HG02610 (cell line): ENCODE measurements around the gene C10orf105.

Experiments
- ATAC-seq: cut with Tn5 transposase; IDR thresholded peaks from one replicate; pipeline ENCODE4 v1.9.1; 2021; ENCODE audit warnings: mild to moderate bottlenecking, moderate library complexity; ENCODE audit not compliant: unreplicated experiment

C10orf105 gene, protein sequence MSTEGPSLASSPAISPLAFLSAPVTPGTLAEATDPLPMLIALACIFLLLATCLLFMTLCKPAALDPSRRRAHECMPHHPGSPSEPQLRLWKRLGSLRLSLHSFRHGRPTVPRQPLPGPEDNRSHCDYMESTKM

GRCh38 chr10:71719464-71720201 is at the start of gene C10orf105:
C10orf105 (minus strand) TSS chr10:71719778; CDS start chr10:71716337, 3,441 bp downstream.
- ATAC-seq = no peak

- ATAC-seq = no peak
Observed at GRCh38 chr10:71767420-71768035, 48.0 kb upstream of the C10orf105 start.

DNA sequence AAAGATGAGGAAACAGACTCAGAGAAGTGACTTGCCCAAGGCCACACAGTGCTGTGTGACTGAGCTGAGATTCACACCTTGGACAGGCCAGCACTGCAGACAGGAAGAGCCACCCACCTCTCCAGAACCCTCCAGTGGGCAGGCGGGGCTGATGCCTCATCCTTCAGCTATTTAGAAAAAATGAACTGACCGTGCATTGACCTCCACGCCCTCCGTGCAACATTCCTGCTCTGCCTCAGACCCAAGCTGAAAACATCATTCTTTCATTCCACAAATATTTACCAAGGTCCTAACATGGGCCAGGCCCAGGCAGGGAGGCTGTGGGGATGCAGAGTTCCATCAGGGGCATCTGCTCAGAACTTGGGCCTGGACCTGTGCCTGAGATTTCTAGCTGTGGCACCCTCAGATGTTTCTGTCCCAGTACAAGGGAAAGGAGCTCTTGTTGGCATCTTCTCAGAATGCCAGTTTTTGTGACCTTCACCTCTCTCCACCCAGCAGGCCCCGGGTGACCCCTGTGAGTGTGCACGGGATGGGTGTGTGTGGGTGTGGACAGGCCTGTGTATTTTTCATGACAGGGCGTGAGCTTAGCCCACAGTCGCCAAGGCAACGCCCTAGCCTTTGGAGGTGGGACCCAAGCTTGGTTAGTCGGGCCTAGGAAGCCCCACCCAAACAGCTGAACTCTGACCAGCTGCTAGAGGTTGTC is 47.3 kb upstream of the C10orf105 start:
- no peak for ATAC-seq

GRCh38 chr10:71765906-71766716 is 46.5 kb upstream of the C10orf105 start:
- no peak for ATAC-seq

DNA sequence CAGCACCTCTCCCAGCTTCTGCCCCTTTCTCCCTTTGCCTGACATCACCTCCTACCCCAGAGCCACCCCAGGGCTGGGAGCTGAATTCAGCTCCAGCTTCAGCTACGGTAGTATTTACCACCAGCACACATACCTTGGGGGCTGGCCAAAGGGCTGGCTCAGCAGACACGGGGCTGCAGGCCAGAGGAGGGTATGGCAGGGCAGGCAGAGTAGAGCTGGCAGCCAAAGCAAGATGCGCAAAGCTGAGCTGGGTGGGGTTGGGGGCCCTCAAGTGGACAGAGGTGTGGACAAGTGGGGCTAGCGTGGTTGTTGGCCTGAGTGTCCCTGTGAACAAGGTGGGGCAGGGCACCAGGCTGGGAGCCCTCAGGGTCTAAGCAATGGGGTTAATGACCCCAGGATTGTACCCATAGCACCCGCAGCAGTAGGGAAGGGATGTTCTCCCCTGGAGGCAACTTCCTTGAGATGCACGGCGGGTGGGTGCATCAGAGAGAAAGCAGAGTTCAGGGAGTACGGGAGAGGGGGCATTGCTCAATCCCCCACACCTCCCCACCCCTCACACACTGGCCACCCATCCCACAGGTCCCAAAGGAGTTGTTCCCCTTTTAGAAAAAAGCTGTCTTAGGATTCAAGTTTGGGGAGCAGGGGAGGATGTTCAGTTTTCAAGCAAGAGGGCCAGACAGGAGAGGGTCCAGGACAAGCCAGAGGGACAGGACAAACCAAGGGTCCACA is 45.8 kb upstream of the C10orf105 start:
- no peak for ATAC-seq

DNA sequence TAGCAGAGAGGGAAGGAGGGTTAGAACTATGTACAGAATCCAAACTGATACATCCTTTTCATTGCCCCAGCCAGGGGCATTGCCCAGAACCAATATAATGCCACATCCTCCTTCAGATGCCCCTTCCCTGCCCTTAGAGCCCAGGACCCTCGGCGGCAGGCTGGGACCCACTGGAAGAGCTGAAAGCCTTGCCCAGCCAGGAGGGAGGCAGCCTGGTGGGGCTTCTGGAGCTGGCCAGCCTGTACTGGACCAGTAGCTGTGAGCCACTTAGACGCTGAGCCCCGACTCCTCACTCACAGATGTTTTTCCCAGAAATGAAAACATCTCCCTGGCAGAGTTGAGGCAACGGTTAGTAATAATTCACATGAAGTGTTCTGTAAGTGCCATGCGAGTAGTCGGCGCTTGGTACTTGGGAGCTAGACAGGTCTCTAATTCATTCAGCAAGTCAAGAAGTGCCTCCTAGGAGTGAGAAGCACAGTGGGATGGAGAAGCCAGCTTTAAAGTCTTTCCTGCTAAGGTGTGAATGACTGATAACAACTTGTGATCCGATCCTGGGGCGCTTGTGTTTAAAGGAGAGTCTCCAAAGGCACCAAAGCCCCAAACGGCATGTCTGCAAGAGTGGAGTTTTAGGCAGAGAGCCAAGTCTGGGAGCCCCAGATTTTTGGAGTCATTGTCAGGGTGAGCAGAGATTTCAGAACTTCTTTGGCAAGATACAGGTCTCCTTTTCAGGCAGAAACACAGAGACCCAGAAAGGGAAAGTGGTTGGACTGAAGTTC is 44.0 kb upstream of the C10orf105 start:
- ATAC-seq = no peak

- ATAC-seq = no peak
Observed at GRCh38 chr10:71762324-71762723, 42.7 kb upstream of the C10orf105 start.

- no peak for ATAC-seq
Observed at GRCh38 chr10:71761541-71762113, 42.0 kb upstream of the C10orf105 start.

DNA sequence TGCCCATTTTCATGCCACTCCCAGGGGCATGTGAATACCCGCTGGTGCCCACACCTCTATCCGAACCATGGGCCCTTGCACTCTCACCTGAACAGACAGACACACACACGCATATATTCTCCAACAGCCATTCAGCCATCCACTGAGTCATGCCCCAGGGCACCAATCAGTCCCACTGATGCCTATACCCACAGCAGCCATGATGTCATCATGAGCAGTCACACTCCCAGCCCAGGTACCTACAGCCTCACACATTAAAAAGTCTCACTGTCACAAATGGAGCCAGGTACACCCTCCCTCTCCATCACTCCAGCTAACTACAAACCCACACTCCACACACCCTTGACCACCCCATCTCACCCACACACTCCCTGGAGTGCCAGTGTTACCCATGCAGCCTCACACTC is 41.5 kb upstream of the C10orf105 start:
- no peak for ATAC-seq

DNA sequence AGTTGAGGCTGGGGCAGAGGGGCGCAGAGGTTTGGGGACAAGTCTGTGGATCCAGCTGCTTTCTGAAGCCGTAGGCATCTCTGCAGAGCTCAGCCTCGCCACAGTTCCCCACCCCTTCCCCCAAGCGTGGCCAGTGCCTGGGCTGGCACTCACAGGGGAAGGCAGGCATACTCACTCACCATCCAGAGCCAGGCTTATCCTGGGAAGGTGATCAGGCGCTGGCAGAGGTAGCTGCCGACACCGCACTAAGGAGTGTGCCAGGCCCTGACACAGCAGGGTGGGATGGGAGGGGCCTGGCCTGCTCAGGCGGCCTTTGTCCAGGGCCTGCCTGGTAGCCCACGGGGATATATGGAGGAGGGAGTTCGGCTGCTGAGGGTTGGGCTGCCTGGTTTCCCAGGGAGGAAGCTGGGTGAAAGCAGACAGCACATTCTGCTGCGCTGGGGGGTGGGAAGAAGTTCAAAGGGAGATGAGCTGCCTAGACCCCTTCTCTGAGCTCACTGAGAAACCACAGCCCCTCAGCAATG is 37.9 kb upstream of the C10orf105 start:
- no peak for ATAC-seq

DNA sequence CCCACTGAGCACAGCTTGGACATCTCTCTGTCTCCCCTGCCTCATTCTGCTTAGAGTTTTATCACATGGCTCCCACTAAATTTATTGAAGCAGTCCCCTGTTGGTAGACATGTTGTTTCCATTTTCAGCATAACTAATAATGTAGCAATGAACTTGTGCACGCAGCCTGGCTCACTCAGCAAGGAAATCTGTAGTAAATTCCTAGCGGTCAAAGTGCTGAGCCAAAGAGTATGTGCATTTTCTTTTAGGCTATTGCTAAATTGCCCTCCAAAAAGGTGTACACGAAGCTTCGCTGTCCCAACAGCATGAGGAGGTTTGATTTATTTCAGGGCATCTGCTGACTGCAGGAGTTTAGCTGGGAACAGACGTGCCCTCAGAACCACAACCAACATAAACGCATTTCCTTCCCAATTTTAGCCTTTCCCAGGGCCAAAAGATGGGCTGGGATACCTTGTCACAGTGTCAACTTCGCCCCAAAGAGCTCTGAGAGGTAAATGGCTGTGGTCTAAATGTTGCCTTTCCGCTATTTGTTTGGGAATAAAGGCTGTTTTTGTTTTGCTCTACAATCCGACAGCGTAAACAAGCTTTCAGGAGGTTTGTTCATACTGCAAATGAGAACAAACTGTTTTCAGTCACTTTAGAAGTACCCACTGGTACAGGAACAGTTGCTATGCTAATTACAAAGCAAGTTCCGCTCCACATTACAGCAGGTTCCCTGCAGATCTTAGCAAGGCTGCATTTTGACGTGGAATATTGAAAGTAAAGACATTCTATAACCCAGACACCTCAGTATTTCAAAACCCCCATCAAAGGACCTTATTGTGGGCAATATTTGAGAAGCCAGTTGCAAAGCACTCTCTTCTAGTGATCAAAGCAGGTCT is 37.0 kb upstream of the C10orf105 start:
- ATAC-seq = peak; percentile 55

DNA sequence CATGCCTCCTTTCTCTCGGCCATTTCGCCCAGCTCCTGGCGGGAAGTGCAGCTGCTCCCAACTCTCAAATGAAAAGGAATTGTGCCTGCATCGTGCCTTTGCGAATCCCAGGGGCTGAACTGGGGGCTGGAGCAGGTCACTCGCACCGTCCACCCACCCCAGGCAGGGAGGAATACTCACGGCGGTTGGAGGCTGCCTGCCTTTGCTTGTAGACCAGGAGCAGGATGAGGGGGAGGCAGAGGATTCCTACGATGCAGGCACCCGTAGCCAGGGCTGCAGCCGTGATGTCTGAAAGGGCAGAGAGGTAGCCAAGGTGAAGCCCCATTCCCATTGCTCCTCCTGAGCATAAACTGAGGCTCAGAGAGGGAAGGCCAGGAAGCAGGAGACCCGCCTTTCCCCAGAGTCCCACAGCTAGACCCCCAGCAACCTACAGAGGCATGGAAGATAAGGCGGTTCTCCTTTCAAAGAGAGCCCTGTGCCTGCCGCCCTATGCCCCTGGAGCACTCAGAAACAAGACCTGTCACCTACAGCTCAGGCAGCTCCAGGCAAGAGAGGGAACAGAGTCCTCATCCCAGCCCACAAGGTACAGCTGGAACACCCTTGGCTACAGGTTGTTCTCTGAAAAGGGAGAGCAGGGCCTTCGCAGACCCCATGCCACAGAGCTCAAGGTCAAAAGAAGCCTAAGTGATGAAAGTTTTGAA is 35.8 kb upstream of the C10orf105 start:
- ATAC-seq = no peak

DNA sequence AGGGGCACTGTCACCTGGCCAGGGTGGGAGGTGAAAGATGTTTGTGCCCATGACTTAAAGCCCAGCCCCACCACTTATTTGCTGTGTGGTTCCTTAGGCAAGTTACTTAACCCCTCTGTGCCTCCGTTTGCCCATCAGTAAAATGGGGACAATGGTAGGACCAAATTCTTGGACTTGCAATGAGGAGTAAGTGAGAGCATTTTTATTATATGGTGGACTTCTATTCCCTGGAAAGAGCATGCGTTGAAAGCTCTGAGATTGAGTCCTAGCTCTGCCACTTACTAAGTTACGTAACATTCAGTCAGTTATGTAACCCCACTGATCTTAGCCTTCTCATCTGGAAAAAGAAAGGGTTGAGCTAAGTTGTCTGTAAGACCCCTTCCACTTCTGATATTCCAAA is 35.0 kb upstream of the C10orf105 start:
- ATAC-seq = no peak

DNA sequence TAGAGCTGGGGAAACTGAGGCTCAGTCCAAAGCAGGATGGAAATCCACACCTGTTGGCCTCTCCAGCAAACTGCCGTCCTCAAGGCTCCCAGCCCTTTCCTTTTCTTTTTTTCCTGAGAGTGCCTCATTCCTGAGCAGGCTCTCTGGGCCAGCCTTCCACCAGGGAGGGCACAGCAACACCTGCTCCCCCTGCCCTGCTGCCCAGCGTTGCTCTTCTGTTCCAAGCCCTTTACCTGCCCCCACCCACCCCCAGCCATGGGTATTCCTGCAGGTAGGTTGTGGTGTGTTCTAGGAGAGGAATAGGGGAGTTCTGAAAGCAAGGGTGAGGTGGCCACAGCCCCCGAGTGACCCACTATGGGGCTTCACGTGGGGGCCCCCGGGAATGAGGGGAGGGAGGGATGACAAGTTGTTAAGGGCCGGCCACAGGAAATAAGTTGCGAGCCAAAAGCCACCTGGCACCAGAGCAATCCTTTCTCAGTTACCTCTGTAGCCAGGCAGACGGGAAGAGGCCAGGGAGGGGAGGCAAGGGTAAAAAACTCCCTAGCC is 34.5 kb upstream of the C10orf105 start:
- no peak for ATAC-seq

DNA sequence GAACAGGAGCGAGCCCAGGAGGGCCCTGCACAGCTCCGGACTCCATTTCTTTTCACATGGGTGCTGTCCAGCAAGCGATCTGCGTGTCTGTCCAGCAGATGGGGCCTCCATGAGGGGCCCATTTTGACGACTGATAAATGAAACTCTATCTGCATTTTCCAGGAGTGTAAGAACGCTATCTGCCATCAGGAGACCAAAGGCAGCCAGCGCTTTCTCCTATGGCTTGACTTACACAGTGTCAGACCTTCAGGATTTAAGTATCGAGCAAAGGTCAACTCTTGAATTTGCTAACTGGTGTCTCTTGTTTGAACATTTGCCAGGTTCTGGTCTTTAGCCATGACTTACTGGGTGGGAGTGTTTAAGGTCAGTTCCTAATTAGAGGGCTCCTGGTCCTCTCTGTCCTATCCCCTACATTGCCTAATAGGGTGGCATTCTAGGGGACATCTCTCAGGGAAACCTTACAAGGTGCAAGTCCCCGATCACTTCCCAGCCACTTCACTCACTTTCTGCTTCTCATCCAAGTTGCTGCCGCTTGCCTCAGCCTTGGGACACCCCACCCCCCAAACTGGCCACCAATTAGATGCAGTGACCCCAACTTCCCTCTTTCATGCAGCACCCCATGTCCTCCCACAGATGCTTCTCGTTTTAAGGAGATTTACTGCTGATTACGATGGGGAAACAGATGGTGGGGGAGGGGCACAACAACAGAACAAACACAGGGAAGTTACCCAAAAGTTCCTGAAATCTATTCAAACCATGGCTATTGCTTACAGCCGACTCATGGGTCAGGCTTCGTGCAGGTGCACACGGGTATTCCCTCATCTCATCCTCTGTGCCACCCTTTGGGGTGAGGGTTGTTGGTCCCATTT is 33.7 kb upstream of the C10orf105 start:
- ATAC-seq = no peak
